Measurements from ENCODE around the gene G0S2.

DNA sequence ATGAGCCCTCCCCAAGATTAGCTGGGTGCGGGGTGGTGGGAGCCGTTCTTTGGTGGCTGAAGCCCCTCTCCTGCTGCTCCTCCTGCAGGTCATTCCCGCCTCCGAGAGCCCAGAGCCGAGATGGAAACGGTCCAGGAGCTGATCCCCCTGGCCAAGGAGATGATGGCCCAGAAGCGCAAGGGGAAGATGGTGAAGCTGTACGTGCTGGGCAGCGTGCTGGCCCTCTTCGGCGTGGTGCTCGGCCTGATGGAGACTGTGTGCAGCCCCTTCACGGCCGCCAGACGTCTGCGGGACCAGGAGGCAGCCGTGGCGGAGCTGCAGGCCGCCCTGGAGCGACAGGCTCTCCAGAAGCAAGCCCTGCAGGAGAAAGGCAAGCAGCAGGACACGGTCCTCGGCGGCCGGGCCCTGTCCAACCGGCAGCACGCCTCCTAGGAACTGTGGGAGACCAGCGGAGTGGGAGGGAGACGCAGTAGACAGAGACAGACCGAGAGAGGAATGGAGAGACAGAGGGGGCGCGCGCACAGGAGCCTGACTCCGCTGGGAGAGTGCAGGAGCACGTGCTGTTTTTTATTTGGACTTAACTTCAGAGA, 448 bp downstream of the G0S2 start:
- TF ChIP-seq, protein P1, sequence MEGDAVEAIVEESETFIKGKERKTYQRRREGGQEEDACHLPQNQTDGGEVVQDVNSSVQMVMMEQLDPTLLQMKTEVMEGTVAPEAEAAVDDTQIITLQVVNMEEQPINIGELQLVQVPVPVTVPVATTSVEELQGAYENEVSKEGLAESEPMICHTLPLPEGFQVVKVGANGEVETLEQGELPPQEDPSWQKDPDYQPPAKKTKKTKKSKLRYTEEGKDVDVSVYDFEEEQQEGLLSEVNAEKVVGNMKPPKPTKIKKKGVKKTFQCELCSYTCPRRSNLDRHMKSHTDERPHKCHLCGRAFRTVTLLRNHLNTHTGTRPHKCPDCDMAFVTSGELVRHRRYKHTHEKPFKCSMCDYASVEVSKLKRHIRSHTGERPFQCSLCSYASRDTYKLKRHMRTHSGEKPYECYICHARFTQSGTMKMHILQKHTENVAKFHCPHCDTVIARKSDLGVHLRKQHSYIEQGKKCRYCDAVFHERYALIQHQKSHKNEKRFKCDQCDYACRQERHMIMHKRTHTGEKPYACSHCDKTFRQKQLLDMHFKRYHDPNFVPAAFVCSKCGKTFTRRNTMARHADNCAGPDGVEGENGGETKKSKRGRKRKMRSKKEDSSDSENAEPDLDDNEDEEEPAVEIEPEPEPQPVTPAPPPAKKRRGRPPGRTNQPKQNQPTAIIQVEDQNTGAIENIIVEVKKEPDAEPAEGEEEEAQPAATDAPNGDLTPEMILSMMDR (IDR thresholded peaks at IDR 0.05), result no peak
- TF ChIP-seq HDAC2 (IDR thresholded peaks at IDR 0.05), result no peak
- no peak for TF ChIP-seq POLR2A (IDR thresholded peaks at IDR 0.05; ENCODE audit: low read length)

Measured in A549 (cell line).